GM18858 (cell line): ENCODE measurements around the gene TCHP.
"Not testable (repeated sequence)": the region's sequence is repeated elsewhere in the genome, so short reads cannot be mapped to it uniquely, and the experiment has no call there.

Experiments
- ATAC-seq: cut with Tn5 transposase; IDR thresholded peaks from one replicate; pipeline ENCODE4 v1.9.1; 2021; ENCODE audit not compliant: unreplicated experiment

The TCHP gene

DNA sequence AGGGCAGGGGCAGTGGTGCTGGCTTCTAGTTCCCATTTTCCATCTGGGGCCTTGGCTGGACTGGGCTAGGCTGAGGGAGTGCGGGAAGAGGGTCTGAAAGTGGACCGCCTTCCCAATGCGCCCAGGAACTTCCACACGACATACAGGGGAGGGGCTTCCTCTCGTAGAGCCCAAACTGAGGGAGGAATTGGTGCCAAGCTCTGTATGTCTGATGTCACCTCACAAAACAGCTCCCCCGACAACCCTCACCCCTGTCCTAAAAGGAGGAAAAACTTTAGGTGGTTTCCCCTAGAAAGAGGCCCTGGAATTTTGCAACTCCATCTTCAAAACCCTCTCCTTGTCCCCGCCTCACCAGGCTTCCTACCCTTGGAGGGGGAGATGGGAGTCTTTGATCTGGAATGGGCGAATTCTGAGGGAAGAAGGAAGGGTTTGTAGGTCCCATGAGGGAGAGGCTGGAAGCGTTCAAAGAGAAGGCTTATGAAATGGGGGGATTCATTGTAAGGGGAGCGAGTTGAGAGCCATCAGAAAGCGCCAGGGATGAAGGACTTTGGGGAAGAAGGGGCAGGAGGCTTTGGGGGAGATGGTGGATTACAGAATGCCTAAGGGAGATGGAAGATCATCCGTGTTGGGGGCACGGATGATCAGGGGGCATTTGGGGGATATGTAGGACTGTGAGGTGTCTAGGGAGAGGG is 20.6 kb upstream of the TCHP start:
- ATAC-seq: no peak

DNA sequence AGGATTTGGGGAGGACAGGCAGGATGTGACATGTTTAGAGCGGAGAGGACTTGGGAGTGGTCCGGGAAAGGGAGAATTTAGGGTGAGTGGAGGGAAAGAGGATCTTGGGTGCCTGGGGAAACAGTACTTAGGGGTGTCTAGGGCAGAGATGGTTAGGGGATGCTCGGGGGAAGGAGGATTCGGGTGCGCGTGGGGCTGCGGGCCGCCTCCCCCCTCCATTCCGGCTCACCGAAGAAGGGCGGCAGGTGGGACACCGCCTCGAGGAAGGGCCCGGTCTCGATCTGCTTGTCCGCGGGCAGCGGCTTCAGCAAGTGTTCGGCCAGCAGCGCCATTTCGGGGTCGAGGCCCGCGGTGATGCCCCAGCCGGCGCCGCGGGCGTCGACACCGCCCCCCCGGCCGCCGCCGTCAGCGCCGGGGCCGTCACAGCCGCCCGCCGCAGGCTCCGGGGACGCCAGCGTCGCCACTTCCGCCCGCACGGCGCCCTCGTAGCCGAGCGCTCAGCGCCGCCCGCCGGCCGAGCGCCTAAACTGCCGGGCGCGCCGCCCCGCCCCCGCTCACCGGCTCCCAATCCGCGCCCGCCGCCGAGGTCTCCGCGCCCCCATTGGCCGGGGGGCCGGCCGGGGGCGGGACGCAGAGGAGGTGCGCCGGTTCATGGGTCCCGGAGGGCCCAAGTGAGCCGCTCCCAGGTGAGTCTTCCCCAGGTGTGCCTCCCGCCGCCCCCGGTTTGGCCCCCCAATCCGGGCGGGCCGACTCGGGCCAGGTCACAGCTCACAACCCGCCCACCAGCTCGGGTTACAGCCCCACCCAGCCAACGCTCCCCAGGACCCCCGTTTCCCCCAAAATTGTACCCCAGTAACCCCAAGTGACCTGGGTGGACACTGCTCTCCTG is 19.8 kb upstream of the TCHP start, which contains the start of gene GLTP:
GLTP (minus strand) TSS at position 499 of the 889 bp plus-strand sequence; CDS start at position 332, 167 bp downstream.
- peak; percentile 87 for ATAC-seq

DNA sequence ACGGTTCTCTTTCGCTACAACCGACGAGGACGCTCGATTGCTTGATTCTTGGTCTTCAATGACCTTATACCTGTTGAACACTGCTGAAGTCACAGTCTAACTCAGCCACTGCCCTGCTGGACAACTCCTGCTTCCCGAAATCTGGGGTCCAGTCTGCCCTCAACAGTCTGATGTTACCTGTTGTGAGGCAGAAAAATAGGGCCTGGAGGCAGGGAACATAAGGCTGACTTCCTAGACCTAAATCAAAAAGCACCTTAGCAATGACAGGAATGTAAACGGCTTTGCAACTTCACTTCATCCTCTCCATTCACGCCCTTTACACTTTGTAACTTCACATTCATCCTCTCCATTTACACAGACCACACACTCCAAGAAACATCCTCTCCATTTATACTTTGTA is 19.1 kb upstream of the TCHP start:
- no peak for ATAC-seq

DNA sequence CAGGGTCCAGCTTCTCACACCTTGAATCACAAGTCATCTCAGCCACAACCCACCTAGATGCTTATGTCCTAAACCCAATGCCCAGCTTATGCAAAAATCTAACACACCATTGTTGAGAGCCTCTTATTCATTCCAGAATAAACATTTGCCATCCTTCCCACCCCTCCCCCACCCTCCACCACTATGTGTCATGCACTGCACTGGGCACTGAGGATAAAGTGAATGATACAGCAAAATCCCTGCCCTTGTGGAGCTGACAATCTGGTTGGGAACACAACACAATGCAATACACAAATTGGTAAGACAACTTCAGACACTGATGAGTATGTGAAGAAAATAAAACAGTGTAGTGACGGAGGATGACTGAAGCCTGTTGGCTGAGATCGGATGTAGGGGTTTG is 18.3 kb upstream of the TCHP start:
- ATAC-seq: no peak

DNA sequence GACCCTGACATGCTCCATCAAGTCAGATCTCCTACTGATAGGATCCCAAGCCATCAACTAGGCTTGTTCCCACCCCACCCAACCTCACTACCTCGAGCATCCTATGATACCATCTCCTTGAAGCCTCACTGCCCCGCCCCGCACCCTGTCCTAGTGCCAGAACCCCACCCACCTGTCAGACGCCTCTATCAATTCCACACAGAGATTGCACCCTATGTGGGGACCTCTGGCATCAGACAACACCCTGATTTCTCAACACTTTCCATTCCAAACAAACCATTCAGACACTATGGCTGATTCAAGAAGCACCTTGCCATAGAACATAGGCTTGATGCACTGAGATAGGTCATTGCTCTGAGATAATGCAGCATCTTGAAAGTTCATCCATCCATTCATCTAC is 16.6 kb upstream of the TCHP start:
- no peak for ATAC-seq

DNA sequence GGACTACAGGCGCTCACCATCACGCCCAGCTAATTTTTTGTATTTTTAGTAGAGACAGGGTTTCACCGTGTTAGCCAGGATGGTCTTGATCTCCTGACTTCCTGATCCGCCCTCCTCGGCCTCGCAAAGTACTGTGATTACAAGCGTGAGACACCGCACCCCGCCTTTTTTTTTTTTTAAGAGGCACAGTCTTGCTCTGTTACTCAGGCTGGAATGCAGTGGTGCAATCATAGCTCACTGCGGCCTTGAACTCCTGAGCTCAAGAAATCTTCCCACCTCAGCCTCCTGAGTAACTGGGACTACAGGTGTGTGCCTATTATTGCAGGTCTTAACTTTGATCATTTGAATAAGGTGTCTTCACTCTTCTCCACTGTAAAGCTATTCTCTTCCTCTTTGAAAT is 14.5 kb upstream of the TCHP start:
- no peak for ATAC-seq

DNA sequence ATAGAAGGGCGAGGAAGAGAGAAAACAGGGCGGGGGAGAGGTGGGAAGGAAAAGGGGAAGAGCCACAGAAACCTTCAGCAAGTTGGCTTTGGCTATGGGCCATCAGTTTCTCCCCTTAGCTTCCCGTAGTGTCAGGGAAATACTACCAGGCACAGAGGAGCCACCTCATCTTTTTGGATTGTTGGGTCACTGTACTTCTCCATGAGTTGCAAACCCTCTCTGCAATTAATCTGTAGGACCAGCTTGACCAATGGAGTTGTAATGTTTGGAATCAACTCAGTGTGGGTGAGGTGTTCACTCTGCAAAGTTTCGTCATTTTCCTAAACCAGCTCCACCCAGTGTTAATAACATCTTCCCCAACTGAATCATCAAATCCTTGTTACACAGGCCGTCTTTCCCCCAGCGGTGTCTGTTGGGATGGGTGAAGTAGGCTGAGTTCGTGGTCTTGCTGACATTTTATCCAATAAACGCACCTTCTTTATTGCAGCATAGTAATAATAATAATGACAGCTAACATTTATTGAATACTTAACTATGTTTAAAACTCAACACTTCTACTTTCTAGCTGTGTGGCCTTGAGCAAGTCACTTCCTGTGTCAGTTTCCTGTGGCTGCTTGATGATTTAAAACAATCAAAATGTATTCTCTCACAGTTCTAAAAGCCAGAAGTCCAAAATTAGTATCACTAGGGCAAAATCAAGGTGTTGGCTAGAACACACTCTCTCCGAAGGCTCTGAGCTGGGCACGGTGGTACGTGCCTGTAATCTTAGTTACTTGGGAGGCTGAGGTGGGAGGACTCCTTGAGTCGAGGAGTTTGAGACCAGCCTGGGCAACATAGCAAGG is 11.7 kb upstream of the TCHP start:
- ATAC-seq: no peak

DNA sequence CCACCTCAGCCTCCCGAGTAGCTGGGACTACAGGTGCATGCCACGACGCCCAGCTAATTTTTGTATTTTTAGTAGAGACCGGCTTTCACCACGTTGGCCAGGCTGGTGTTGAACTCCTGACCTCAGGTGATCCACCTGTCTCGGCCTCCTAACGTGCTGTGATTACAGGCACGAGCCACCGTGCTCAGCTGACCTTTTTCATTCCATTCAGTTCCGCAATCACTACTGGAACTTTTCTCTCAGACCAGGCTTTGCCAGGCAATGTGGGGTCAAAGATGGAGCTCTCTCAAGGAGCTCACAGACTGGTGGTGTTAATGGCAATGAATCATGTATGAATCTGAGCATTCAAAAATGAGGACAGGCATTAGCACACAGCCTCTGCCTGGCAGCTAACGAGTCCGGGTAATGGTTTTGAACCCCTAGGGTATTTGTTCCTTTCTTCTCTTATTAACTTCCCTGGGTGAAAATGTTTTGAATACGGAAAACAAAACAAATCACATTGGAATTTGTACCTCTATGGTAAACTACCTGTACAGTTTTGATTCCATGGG is 9.4 kb upstream of the TCHP start:
- ATAC-seq: no peak

DNA sequence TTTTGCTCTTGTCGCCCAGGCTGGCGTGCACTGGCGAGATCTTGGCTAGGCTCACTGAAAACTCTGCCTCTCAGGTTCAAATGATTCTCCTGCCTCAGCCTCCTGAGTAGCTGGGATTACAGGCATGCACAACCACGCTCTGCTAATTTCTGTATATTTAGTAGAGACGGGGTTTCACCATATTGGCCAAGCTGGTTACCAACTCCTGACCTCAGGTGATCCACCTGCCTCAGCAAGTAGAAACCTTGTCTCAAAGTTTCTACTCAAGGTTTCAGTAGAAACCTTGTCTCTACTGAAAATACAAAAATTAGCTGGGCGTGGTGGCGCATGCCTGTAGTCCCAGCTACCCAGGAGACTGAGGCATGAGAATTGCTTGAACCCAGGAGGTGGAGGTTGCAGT is 8.3 kb upstream of the TCHP start:
- ATAC-seq: not testable (repeated sequence)

DNA sequence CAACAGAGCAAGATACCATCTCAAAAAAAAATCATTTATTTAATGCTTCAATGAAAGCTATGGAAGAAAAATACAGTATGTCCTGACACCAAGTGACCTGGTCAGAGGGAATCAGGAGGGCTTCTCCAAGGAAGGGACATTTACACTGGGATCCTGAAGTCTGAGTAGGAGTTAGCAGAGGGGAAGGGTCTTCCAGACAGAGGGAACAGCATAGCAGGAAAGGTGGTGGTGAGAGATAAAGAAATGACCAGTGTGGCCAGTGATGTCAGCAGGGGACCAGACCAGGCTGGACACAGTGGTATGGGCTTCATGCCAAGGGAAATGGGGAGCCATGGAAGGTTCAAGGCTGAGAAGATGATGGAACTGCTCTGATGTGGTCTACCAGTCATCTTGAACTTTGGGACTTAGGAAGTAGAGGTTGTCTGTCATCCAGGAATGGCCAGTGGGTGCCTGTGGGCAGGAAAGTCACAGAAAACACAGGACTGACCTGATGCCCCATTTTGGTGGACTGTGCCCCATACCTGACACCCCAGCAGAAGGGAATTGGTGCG is 7.8 kb upstream of the TCHP start:
- no peak for ATAC-seq

DNA sequence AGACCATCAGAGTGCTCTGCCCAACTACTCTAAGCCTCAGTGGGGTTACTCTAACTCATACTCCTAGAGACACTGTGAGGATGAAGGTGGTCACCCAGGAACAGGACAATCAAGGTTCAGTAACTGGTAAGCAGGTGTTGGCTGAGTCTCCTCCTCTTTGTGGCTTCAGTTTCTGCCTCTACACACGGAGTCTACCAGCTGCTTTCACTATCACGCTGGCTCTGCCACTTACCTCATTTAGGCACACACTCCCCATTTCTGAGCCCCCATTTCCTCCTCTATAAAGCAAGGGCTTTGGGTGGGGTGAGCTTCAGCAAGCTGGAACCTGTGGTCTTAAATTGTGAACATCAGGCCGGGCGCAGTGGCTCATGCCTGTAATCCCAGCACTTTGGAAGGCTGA is 7.3 kb upstream of the TCHP start:
- ATAC-seq: peak; percentile 59

DNA sequence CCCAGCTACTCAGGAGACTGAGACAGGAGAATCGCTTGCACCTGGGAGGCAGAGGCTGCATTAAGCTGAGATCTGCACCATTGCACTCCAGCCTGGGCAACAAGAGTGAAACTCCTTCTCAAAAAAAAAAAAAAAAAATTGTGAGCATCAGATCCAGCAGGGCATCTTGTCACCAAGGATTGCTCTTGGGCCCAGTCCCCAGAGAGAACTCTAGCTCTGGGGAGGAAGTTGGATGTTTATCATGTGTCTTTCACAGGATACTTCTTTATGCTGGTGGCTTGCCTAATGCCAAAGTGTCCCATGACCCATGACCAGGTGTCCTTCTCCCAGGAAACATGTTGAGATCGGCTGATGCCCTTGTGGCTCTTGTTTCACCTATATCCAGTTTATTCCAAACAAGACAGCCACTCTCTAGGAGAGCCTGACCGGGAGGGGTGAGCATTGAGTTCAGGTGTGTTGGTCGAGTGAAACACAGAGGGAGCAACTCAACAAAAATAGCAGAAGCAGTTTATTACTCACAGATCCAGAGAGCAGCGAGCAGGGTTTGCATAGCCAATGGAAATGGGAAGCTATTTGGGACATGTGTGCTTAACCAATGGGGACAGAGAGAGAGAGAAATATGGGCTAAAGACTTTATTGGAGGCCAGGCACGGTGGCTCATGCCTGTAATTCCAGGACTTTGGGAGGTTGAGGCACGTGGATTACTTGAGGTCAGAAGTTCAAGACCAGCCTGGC is 6.6 kb upstream of the TCHP start:
- ATAC-seq: no peak

DNA sequence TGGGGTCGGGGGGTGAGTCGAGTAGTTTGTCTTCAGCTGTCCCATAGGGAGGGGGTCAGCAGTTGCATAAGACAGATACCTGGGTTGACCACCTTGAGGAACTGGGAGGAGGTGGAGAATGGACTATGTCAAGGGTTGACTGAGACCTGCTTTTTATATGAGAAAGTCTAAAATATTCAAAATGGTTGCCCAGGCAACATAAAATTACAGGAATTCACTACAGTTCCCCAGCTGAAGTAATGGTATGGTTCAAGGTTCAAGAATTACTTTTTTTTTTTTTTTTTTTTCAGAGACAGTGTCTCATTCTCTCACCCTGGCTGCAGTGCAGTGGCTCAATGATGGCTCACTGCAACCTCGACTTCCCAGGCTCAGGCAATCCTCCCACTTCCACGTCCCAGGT is 5.1 kb upstream of the TCHP start:
- ATAC-seq: no peak

DNA sequence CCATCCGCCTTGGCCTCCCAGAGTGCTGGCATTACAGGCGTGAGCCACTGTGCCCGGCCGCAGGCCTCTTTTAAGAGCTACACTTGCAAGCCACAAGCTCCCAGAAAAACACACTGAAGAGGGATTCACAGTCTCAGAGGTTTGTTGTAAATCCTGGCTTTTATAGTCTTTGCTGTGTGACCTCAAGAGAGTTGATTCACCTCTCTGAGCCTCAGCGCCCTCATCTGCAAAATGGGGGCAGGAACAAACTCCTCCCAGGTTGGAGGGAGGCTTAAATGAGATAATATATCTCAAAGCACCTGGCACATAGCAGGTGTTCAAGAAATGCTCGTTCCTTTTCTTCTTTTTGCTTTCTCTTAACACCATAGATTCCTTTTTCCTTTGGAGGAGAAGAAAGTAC is 3.9 kb upstream of the TCHP start:
- ATAC-seq: no peak

DNA sequence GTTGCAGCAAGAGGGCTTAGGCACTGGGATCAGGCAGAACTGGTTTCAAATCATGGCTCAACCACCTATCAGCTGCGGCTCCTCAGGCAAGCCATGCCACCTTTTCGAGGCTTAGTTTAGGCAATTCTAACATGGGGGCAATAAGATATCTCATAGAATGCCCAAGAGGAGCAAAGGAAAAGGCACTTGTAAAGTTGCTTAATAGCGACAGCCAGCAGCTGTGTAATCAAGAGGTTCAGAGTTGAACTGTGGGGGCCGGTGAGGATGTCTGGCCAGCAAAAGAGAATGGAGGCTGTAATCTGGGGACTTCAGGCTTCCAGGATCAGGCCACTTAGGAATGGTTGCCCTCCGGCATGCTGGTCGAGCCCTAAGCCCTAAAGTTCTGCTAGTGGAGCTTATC is 3.0 kb upstream of the TCHP start:
- ATAC-seq: no peak

DNA sequence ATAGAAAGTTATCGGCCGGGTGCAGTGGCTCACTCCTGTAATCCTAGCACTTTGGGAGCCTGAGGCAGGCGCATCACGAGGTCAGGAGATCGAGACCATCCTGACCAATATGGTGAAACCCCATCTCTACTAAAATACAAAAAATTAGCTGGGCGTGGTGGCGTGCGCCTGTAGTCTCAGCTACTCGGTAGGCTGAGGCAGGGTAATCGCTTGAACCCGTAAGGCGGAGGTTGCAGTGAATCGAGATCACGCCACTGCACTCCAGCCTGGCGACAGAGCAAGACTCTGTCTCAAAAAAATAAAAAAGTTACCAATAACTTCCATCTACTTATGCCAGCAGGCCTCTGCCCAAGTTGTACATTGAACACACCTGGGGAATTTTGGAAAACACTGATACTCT is 729 bp upstream of the TCHP start:
- ATAC-seq: not testable (repeated sequence)

DNA sequence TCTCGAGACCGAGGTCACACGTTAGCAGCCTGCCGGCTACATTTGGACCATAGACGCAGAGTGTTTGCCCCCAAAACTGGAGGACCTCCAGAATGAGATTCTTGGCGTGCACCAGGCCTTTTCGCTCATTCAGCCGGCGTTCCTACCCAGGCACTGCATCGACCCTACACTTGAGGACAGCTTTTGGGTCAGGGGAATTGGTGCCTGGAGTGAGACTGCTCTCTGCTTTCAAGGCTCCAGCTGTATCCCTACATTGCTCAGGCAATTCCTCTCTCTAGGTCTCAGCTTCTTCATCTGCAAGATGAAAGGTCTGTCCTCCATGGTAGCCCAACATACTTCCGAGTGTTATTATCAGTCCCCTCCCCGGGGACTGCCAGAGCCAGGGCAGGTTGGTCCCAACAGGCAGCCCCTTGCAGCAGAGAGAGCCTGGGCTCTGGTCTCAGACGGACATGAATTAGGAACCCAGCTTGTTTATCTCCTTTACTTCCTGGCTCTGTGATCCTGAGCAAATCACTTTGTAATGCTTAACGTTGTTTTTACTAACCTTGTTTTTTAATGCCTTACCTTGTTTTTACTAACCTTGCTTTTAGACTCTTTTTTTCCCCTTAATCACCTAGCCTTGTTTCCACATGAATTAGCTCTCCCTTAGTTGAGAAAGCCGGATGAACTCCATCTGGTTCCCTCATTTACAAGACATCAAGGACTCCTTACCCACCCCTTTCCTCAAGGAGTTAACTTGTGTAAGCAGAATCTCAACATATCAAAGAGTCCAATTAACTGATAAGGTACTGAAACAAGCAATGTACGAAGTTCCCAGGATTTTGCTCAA is 892 bp downstream of the TCHP start:
- ATAC-seq: no peak

DNA sequence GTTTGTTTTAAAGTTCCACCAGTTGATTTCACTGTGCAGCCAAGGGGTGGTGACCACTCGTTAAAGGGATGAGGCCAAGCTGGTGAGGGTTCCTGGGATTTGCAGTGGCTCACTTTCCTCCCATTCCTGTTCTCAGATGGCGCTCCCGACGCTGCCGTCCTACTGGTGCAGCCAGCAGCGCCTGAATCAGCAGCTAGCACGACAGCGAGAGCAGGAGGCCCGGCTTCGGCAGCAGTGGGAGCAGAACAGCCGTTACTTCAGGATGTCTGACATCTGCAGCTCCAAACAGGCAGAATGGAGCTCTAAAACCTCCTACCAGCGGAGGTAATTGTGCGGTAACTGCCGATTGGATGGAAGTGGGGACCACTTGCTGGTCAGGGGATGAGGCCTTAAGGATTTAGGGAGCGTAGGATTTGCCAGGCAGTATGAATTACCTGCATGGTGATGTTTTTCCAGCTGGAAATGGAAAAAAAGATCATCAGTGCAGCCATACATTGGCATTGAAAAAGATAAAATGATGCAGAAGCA is 2.9 kb downstream of the TCHP start:
- no peak for ATAC-seq

DNA sequence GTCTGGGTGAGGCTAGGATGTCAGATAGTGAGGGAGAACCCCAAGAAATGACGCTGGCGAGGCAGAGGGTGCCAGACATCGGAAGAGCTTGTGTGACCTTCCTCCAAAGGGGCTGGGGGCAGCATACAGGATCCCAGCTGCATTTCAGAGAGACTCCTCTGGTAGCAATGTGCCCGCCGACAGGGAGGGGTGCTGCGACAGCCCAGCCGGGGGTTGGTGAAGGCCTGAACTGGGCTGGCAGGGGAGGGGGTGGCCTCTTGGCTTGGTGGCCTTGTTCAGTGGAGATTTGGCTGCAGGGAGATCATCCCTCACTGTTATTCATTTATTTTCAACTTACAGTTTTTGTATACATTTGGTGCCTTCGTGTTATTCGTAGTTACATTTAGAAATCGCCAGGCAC is 5.2 kb downstream of the TCHP start:
- ATAC-seq: no peak
